Stimulated activated CD4-positive, alpha-beta T cell treated with anti-CD3 and anti-CD28 coated beads, Interleukin-4, amount 100 ng/mL, for 4 hours (primary cell): Measurements from ENCODE around the gene CCPG1.

Experiments used
- DNase-seq, 2 experiments: peaks; one replicate each; pipeline ENCODE4 v3.0.0-alpha.2; 2020

CCPG1 gene

GRCh38 chr15:55318588-55319494 is 89.3 kb downstream of the CCPG1 start, which contains the start of the genes PIGB and PIGBOS1:
PIGB (plus strand) TSS chr15:55319222; CDS start chr15:55319251, 29 bp downstream.
PIGBOS1 (minus strand) TSS chr15:55319123; CDS start chr15:55317792, 1,331 bp downstream.
- peak; percentile 65 to 72 for DNase-seq
